Fibroblast of villous mesenchyme (primary cell): ENCODE data around the gene AP1G1. TPM values are rescaled to one million over a fixed set of nuclear protein-coding genes. Genes with fewer than 3 reads are reported as not detected.
"Not testable (repeated sequence)": the region's sequence is repeated elsewhere in the genome, so short reads cannot be mapped to it uniquely, and the experiment has no call there.

Experiments used
- DNase-seq: peaks from one replicate; pipeline ENCODE4 v3.0.0-alpha.2; 2010; ENCODE audit warnings: low read depth
- H3K4me3 ChIP-seq: 2 replicates; pipeline ENCODE4 v1.5.1; 2011; ENCODE audit warnings: low read depth, mild to moderate bottlenecking, low read length
- CTCF ChIP-seq: IDR thresholded peaks from 2 replicates; pipeline ENCODE4 v1.5.1; 2012; ENCODE audit warnings: low read depth, mild to moderate bottlenecking, low read length; ENCODE audit not compliant: insufficient read depth
- small RNA-seq: library from RNA; depleted of rRNA; stranded (forward); fragments of <200 nt; gene quantifications from one replicate; pipeline ENCODE3, GENCODE V24; 2012
- total RNA-seq: library from RNA; depleted of rRNA; stranded (reverse); fragments of >200 nt; gene quantifications from 2 replicates; pipeline ENCODE4 v1.2.3, GENCODE V29; 2012

Gene AP1G1
- total RNA-seq, 1 donor, result 117 TPM

GRCh38 chr16:71687861-71688260 lies 120.8 kb downstream of the AP1G1 start:
- H3K4me3 ChIP-seq, result no peak overlapping the region
- no peak for TF ChIP-seq CTCF
- no peak for DNase-seq

DNA sequence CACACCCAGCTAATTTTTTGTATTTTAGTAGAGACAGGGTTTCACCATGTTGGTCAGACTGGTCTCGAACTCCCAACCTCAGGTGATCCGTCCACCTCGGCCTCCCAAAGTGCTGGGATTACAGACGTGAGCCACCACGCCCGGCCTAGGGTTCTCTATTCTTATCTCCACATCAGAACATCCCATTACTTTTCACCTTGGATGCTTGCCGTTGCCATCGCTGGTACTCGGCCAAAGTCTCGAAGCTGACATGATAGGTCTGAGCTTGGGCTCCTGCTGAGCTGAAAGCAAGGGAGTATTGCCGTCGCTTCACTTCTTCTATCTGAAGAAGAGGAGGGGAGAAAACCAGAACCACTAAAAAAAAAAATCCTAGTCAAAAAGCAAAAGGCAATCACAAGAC lies 124.4 kb downstream of the AP1G1 start:
- not testable (repeated sequence) for H3K4me3 ChIP-seq, DNase-seq

- no peak for TF ChIP-seq CTCF
- H3K4me3 ChIP-seq, result no peak overlapping the region
- no peak for DNase-seq
Observed at GRCh38 chr16:71681360-71681759, 127.3 kb downstream of the AP1G1 start.

Small RNA genes within 50 kb of the gene (small RNA-seq; reads per million reads assigned to genes)
- not detected for gene AC010653.3
- not detected for gene SNORA70D
- gene SNORD71, result 1,981 reads per million, percentile 99 among the genes with 10 or more reads in this experiment

Other genes starting within 250 kb of the AP1G1 start
- under 0.01 TPM in 1 of 2 replicates, not detected in the other for gene TAT, start 231.7 kb downstream of the AP1G1 start, total RNA-seq
- under 0.01 TPM in 1 of 2 replicates, not detected in the other for gene MARVELD3, start 182.7 kb downstream of the AP1G1 start, total RNA-seq
- 13.2 and 17.3 TPM in 2 replicates for gene PHLPP2, start 84.1 kb downstream of the AP1G1 start, total RNA-seq
- gene ATXN1L, start 37.1 kb upstream of the AP1G1 start, total RNA-seq, result 15.1 and 15.5 TPM in 2 replicates
- 3.9 and 7.7 TPM in 2 replicates for gene ZNF821, start 75.3 kb upstream of the AP1G1 start, total RNA-seq
- 146 and 206 TPM in 2 replicates for gene IST1, start 86.7 kb upstream of the AP1G1 start, total RNA-seq
- not detected in 2 replicates for gene PKD1L3, start 191.6 kb upstream of the AP1G1 start, total RNA-seq
- gene DHODH, start 199.9 kb upstream of the AP1G1 start, total RNA-seq, result 3.5 TPM in 2 replicates
- gene HP, start 245.7 kb upstream of the AP1G1 start, total RNA-seq, result not detected in 2 replicates